ENCODE data around the gene CCDC24. TPM values are rescaled to one million over a fixed set of nuclear protein-coding genes. Genes with fewer than 3 reads are reported as not detected.

The CCDC24 gene
- total and polyA plus RNA-seq, 4 donors, result 0.92 to 4.2 (median 2.3) TPM

DNA sequence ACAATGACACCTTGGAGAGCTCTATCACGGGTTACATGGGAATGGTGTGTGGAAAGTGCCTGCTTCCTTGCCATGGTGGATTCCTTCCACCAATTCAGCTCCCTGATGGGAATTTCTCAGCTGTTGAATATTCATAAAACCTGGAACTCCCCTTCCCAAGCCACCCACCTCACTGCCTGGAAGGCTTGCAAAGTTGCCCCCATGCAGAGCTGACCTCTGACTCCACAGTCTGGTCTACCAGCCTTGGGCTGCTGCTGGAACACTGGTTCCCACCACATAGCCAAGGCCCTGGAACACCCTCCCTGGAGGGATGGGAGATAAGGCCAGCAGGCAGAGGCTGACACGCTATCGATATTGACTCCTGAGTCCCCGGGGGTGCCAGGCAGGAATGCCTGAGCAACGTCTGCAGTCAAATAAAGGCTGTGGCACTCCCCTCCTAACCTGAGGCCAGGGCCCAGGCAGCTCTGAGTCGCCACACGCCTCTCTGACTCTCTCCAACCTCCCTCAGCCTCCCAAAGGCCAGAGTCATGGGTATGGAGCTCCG is 8.8 kb downstream of the CCDC24 start:
- WGBS, result 78% methylated on average over 8 of the region's 8 CpGs

More for the DNA sequence above, 8.8 kb downstream of the CCDC24 start:
- Histone ChIP-seq H3K27ac (ENCODE audit: low read depth in 1 of 2, low read length in 2 of 2) (no peak overlapping the region), H3K27me3 (ENCODE audit: control insufficient read depth in 4 of 4, insufficient read depth in 4 of 4, low read length in 3 of 4) (no peaks in the 10 kb centered on the region), H3K9ac (ENCODE audit: low read depth in 1 of 2, low read length in 2 of 2) (no peak overlapping the region), H3K36me3 (ENCODE audit: control insufficient read depth in 4 of 4, insufficient read depth in 3 of 4, low read depth in 1 of 4, low read length in 3 of 4) (no peaks in the 10 kb centered on the region), H3K9me3 (ENCODE audit: control insufficient read depth in 4 of 4, low read length in 3 of 4) (no peaks in the 10 kb centered on the region), H3K4me1 (ENCODE audit: control insufficient read depth in 4 of 4, insufficient read depth in 4 of 4, low read length in 3 of 4) (no peaks in the 10 kb centered on the region), H3K4me3 (ENCODE audit: low read depth in 1 of 3, low read length in 3 of 3) (no peak overlapping the region)
- DNase-seq (ENCODE audit: low spot score), result no peak
- no peak for TF ChIP-seq RAD21 (IDR thresholded peaks at IDR 0.05)
- TF ChIP-seq RXRA (IDR thresholded peaks at IDR 0.05), result no peak
- TF ChIP-seq FOXA2 (IDR thresholded peaks at IDR 0.05), result no peak
- no peak for TF ChIP-seq ZBTB33 (IDR thresholded peaks at IDR 0.05)
- TF ChIP-seq NR2F2 (IDR thresholded peaks at IDR 0.05), result no peak
- no peak for TF ChIP-seq SP1 (IDR thresholded peaks at IDR 0.05)
- TF ChIP-seq ATF3 (IDR thresholded peaks at IDR 0.05), result no peak
- TF ChIP-seq, protein P1, sequence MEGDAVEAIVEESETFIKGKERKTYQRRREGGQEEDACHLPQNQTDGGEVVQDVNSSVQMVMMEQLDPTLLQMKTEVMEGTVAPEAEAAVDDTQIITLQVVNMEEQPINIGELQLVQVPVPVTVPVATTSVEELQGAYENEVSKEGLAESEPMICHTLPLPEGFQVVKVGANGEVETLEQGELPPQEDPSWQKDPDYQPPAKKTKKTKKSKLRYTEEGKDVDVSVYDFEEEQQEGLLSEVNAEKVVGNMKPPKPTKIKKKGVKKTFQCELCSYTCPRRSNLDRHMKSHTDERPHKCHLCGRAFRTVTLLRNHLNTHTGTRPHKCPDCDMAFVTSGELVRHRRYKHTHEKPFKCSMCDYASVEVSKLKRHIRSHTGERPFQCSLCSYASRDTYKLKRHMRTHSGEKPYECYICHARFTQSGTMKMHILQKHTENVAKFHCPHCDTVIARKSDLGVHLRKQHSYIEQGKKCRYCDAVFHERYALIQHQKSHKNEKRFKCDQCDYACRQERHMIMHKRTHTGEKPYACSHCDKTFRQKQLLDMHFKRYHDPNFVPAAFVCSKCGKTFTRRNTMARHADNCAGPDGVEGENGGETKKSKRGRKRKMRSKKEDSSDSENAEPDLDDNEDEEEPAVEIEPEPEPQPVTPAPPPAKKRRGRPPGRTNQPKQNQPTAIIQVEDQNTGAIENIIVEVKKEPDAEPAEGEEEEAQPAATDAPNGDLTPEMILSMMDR (IDR thresholded peaks at IDR 0.05; ENCODE audit: low read depth, low read length, missing input control), result no peak
- no peak for TF ChIP-seq REST (IDR thresholded peaks at IDR 0.05)
- no peak for TF ChIP-seq FOXA1 (IDR thresholded peaks at IDR 0.05)
- no peak for TF ChIP-seq HNF4G (IDR thresholded peaks at IDR 0.05)
- TF ChIP-seq HNF4A (conservative IDR thresholded peaks at IDR 0.05), result no peak
- no peak for TF ChIP-seq JUND (IDR thresholded peaks at IDR 0.05)
- TF ChIP-seq TAF1 (conservative IDR thresholded peaks at IDR 0.05), result no peak
- TF ChIP-seq EGR1 (IDR thresholded peaks at IDR 0.05; ENCODE audit: low read depth in 2 of 2), result no peak
- no peak for TF ChIP-seq MAX (IDR thresholded peaks at IDR 0.05)
